SW 1271 (cell line): ENCODE measurements around the gene NACA.
"Not testable (repeated sequence)": the region's sequence is repeated elsewhere in the genome, so short reads cannot be mapped to it uniquely, and the experiment has no call there.

Experiments
- DNase-seq, 2 experiments: peaks; one replicate each; lab custom pipeline; 2025; lab: John Stamatoyannopoulos, UW

NACA gene

GRCh38 chr12:56724972-56725722, at the start of gene NACA:
TSS of gene NACA (minus strand) at chr12:56725299. CDS start at chr12:56724521, 778 bp downstream.
- DNase-seq = peak; percentile 96 to 99

GRCh38 chr12:56773113-56773512, 48.0 kb upstream of the NACA start:
- no peak for DNase-seq

- DNase-seq = no peak
Measured at GRCh38 chr12:56772625-56773024, 47.5 kb upstream of the NACA start.

DNA sequence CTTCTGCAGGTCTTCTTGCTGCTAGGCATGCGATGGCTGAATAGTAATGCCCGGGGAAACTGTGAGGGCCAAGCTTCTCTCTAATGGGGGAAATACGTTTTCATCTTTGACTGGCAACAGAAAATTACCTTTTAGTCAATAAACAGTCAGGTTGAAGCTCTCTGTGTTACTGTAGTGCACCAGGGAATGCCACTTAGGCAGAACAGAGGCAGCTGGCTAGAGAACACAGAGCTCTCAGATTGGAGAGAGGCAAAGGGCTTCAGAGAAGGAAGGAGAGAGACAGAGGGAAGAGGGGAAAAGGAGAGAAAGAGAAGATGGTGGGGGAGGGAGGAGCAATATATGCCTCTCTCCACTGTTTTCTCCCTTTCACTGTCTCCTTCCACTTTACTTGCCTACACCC, 44.8 kb upstream of the NACA start:
- no peak for DNase-seq

- no peak for DNase-seq
Measured at GRCh38 chr12:56768424-56768823, 43.3 kb upstream of the NACA start.

DNA sequence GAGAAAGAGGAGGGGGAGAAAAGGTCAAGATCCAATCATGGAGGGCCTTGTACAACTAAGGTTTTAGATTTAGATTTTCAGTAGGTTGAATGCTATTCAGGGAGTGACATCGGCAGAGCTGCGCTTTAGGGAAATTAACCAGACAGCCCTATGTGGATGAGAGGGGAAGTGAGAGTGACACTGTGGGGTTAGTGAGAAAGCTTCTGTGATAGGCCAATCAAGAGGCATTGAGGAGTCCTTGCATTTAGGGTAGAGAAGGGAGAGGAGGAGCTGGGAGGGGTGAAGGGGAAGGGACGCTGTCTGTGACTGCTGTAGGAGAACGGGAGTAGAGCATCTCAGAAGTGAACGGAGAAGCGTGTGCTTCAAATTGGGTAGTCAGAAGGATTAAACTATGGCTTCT, 41.4 kb upstream of the NACA start:
- no peak for DNase-seq

GRCh38 chr12:56763753-56764657, 38.9 kb upstream of the NACA start:
- no peak for DNase-seq

DNA sequence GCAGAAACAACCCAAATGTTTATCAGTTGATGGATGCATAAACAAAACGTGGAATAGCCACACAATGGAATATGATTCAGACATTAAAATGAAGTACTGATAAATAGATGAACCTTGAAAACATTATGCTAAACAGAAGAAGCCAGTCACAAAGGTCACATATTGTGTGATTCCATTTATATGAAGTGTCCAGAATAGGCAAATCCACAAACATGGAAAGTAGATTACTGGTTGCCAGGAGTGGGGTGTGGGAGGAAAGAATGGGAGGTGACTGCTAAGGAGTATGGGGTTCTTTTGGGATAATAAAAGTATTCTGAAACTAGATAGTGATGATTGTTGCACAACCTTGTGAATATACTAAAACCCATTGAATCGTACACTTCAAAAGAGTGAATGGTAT, 36.7 kb upstream of the NACA start:
- DNase-seq = no peak

GRCh38 chr12:56760460-56760859, 35.4 kb upstream of the NACA start:
- no peak for DNase-seq

DNA sequence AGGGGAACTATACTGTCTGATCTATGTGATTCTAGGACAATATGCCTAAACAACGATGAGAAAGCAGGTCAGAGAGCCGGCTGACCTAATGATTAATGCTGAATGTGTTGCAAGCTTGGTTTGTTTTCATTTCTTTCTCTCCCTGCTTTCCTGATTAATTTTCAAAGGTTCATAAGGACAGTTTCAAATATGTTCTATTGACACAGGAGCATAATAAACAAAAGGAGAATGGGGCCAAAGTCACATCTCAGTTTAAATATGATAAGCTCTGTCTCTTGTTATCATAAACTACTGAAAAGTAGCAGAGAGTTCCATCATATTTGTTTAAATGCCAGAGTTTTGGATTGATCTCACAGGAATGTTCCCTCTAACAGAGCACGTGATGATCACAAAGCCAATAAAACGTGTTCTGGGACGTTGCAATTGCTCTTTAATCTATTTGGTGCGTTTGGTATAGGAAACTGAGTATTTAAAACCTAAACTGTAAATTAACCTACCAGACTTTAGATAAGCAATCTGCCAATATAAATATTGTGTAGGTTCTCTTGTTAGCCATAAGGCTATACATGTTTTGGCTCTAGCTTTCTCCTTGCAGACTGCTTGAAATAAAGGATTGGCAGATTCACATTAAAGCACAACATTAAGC, 34.3 kb upstream of the NACA start:
- no peak for DNase-seq

- no peak for DNase-seq
Measured at GRCh38 chr12:56758728-56759262, 33.7 kb upstream of the NACA start.

GRCh38 chr12:56757971-56758370, 32.9 kb upstream of the NACA start:
- not testable (repeated sequence) for DNase-seq

- DNase-seq = no peak
Measured at GRCh38 chr12:56753566-56753965, 28.5 kb upstream of the NACA start.

GRCh38 chr12:56751712-56752598, 26.9 kb upstream of the NACA start, which contains the start of gene PRIM1:
TSS of gene PRIM1 (minus strand) at chr12:56752323. CDS start at chr12:56752298, 25 bp downstream.
- DNase-seq = peak; percentile 57 to 85

DNA sequence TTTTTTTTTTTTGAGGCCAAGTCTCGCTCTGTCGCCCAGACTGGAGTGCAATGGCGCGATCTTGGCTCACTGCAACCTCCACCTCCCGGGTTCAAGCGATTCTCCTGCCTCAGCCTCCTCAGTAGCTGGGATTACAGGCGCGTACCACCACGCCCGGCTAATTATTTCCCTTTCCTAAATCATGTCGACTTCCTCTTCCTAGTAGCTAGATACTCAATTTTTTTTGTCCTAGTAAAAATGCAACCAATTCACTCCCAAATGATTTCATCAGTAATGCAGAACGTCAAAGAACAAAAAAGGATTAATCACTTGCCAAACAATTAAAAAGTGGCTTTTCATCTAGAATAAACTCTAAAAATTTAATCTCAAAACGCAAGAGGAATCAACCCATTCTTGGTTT, 25.5 kb upstream of the NACA start:
- DNase-seq = not testable (repeated sequence)

- DNase-seq = no peak
Measured at GRCh38 chr12:56749853-56750252, 24.8 kb upstream of the NACA start.

- DNase-seq = no peak
Measured at GRCh38 chr12:56749359-56749758, 24.3 kb upstream of the NACA start.

GRCh38 chr12:56728139-56728861, 3.2 kb upstream of the NACA start:
- DNase-seq = no peak

DNA sequence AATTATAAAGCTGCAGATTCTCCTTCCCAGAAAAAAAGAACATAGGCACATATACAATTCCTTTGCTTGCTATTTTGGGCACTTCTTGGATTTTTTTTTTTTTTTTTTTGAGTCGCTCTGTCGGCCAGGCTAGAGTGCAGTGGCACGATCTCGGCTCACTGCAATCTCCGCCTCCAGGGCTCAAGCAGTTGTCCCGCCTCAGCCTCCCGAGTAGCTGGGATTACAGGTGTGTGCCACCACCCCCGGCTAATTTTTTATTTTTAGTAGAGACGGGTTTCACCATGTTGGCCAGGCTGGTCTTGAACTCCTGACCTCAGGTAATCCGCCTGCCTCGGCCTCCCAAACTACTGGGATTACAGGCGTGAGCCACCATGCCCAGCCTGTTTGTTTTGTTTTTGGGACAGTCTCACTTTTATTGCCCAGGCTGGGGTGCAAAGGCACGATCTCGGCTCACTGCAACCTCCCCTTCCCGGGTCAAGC, 1.1 kb upstream of the NACA start:
- not testable (repeated sequence) for DNase-seq

GRCh38 chr12:56725723-56726102, 614 bp upstream of the NACA start:
- DNase-seq = peak in 1 of 2 experiments; percentile 38

DNA sequence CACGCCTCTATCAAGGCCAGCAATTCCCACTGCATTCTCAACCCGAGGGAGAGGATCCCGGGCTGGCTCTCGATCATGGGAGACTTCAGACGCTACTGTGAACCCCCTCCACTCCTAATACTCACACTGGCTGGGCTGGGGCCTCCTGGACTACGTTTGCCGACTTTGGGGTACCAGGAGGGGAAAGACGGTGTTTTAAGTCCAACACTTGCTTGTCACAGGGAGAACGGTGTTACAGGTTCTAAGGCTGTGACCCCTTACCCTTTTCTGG, 463 bp downstream of the NACA start:
- DNase-seq = peak in 1 of 2 experiments; percentile 42
